ENCODE results near the gene WNT4. TPM values are rescaled to one million over a fixed set of nuclear protein-coding genes. Genes with fewer than 3 reads are reported as not detected.

WNT4 gene
- total RNA-seq, 4 donors from 2014 or later: 1.4 to 5.0 (median 2.5) TPM

- Histone ChIP-seq H3K9me3 (no peaks in the 10 kb centered on the region), H3K27me3 (no peaks in the 10 kb centered on the region), H3K4me1 (no peaks in the 10 kb centered on the region), H3K4me3 (no peak overlapping the region), H3K27ac (no peak overlapping the region), H3K36me3 (no peaks in the 10 kb centered on the region)
- TF ChIP-seq POLR2A (IDR thresholded peaks at IDR 0.05): no peak
- TF ChIP-seq CTCF (IDR thresholded peaks at IDR 0.05): no peak
- no peak for DNase-seq
Measured at GRCh38 chr1:22168412-22168973, 25.6 kb upstream of the WNT4 start.

GRCh38 chr1:22166439-22166838, 23.5 kb upstream of the WNT4 start:
- DNase-seq: no peak
- Histone ChIP-seq H3K27ac (no peak overlapping the region), H3K4me1 (no peaks in the 10 kb centered on the region), H3K9me3 (no peaks in the 10 kb centered on the region), H3K27me3 (no peaks in the 10 kb centered on the region), H3K4me3 (no peak overlapping the region), H3K36me3 (no peaks in the 10 kb centered on the region)
- no peak for TF ChIP-seq POLR2A (IDR thresholded peaks at IDR 0.05)
- TF ChIP-seq CTCF (IDR thresholded peaks at IDR 0.05): no peak

- TF ChIP-seq CTCF (IDR thresholded peaks at IDR 0.05): no peak
- no peak for TF ChIP-seq POLR2A (IDR thresholded peaks at IDR 0.05)
Measured at GRCh38 chr1:22164841-22165808, 22.2 kb upstream of the WNT4 start.

GRCh38 chr1:22163564-22163963, 20.7 kb upstream of the WNT4 start:
- Histone ChIP-seq H3K9me3 (no peaks in the 10 kb centered on the region), H3K27me3 (no peaks in the 10 kb centered on the region), H3K27ac (no peak overlapping the region), H3K4me1 (no peaks in the 10 kb centered on the region), H3K36me3 (no peaks in the 10 kb centered on the region), H3K4me3 (no peak overlapping the region)
- TF ChIP-seq CTCF (IDR thresholded peaks at IDR 0.05) (no peak), POLR2A (IDR thresholded peaks at IDR 0.05) (no peak)
- DNase-seq: no peak

More at GRCh38 chr1:22164841-22165808, 22.2 kb upstream of the WNT4 start:
- DNase-seq: no peak
- Histone ChIP-seq H3K9me3 (no peaks in the 10 kb centered on the region), H3K27ac (no peak overlapping the region), H3K27me3 (no peaks in the 10 kb centered on the region), H3K4me1 (no peaks in the 10 kb centered on the region), H3K4me3 (no peak overlapping the region), H3K36me3 (no peaks in the 10 kb centered on the region)

- Histone ChIP-seq H3K4me1 (no peaks in the 10 kb centered on the region), H3K36me3 (no peaks in the 10 kb centered on the region), H3K27me3 (no peaks in the 10 kb centered on the region), H3K27ac (no peak overlapping the region), H3K4me3 (no peak overlapping the region), H3K9me3 (no peaks in the 10 kb centered on the region)
- TF ChIP-seq POLR2A (IDR thresholded peaks at IDR 0.05) (no peak), CTCF (IDR thresholded peaks at IDR 0.05) (no peak)
- no peak for DNase-seq
Measured at GRCh38 chr1:22163137-22163536, 20.2 kb upstream of the WNT4 start.

Measured in Peyer's patch (tissue), 4 donors.